ENCODE data around the gene PDF.

GRCh38 chr16:69318911-69319289 lies 11.5 kb downstream of the PDF start:
- TF ChIP-seq CTCF (IDR thresholded peaks at IDR 0.05), result no peak
- TF ChIP-seq EZH2 (IDR thresholded peaks at IDR 0.05; ENCODE audit: borderline replicate concordance, insufficient read depth, low read depth, low read length, poor library complexity, severe bottlenecking), result no peak

Data from B cell (primary cell).